IMR-90 (cell line): ENCODE data around the gene TSPAN1. TPM values are rescaled to one million over a fixed set of nuclear protein-coding genes. Genes with fewer than 3 reads are reported as not detected.

Source experiments
- ATAC-seq: fragments of 200-7000 bp; cut with Tn5 transposase; 2 replicates; pipeline ENCODE4 v1.9.1; 2020; ENCODE audit warnings: low read depth, mild to moderate bottlenecking, moderate library complexity
- BruUV-seq: library from RNA; stranded (reverse); fragments of 400-500 nt; replicated peaks from 2 replicates; lab custom pipeline; 2021; lab: Mats Ljungman, UMichigan
- CTCF ChIA-PET: fragments of 300-600 bp; formaldehyde crosslinking; extraction: SDS; loops from one replicate; lab custom pipeline; 2021; ENCODE audit warnings: antibody characterized with exemption; lab: Yijun Ruan, JAX
- POLR2A ChIA-PET: fragments of 300-600 bp; sonication (Branson Sonifier 250); formaldehyde crosslinking; loops from one replicate; lab custom pipeline; 2022; ENCODE audit warnings: antibody characterized with exemption; ENCODE audit not compliant: unreplicated experiment; lab: Charles Lee
- DNase-seq: peaks from one replicate; pipeline ENCODE4 v3.0.0; 2013
- H2AFZ ChIP-seq: replicated peaks from 2 replicates; pipeline ENCODE3; 2013; ENCODE audit warnings: low read length, mild to moderate bottlenecking; ENCODE audit not compliant: poor library complexity
- H2AK5ac ChIP-seq: 2 replicates; pipeline ENCODE4 v1.6.1; 2013; ENCODE audit warnings: low read depth, low read length, inconsistent platforms
- H2AK9ac ChIP-seq: replicated peaks from 2 replicates; pipeline ENCODE3; 2013; ENCODE audit warnings: mild to moderate bottlenecking, low read depth, low read length, moderate library complexity; ENCODE audit not compliant: poor library complexity
- H2BK120ac ChIP-seq: 2 replicates; pipeline ENCODE4 v1.6.1; 2013; ENCODE audit warnings: low read depth, low read length, inconsistent platforms
- H2BK15ac ChIP-seq: 3 replicates; pipeline ENCODE4 v1.6.1; 2013; ENCODE audit warnings: low read depth, low read length, inconsistent platforms
- H2BK20ac ChIP-seq: 2 replicates; pipeline ENCODE4 v1.6.1; 2013; ENCODE audit warnings: low read depth, mild to moderate bottlenecking, inconsistent platforms, low read length, moderate library complexity
- H2BK5ac ChIP-seq: 2 replicates; pipeline ENCODE4 v1.6.1; 2013; ENCODE audit warnings: mild to moderate bottlenecking, low read depth, low read length, inconsistent platforms; ENCODE audit not compliant: poor library complexity, severe bottlenecking
- H3K14ac ChIP-seq: replicated peaks from 2 replicates; pipeline ENCODE4 v1.6.1; 2013; ENCODE audit warnings: low read depth, low read length, inconsistent platforms
- H3K18ac ChIP-seq: 2 replicates; pipeline ENCODE4 v1.6.1; 2013; ENCODE audit warnings: low read depth, low read length, control low read depth
- H3K23ac ChIP-seq: 2 replicates; pipeline ENCODE4 v1.6.1; 2013; ENCODE audit warnings: low read depth, low read length, inconsistent platforms
- H3K27ac ChIP-seq: 2 replicates; pipeline ENCODE4 v1.5.1; 2013; ENCODE audit warnings: mild to moderate bottlenecking, control low read depth, low read length; ENCODE audit not compliant: insufficient read depth
- H3K27me3 ChIP-seq: 2 replicates; pipeline ENCODE4 v1.6.1; 2013; ENCODE audit warnings: low read length; ENCODE audit not compliant: control insufficient read depth, insufficient read depth
- H3K36me3 ChIP-seq: 2 replicates; pipeline ENCODE4 v1.6.1; 2013; ENCODE audit warnings: low read length, mixed read lengths; ENCODE audit not compliant: control insufficient read depth, insufficient read depth
- H3K4ac ChIP-seq: 2 replicates; pipeline ENCODE4 v1.6.1; 2013; ENCODE audit warnings: low read depth, low read length, inconsistent platforms
- H3K4me1 ChIP-seq: 2 replicates; pipeline ENCODE4 v1.6.1; 2013; ENCODE audit warnings: low read length, mixed read lengths; ENCODE audit not compliant: control insufficient read depth, insufficient read depth
- H3K4me2 ChIP-seq: 2 replicates; pipeline ENCODE4 v1.6.1; 2013; ENCODE audit warnings: low read depth, mild to moderate bottlenecking, control low read depth, low read length, moderate library complexity
- H3K4me3 ChIP-seq: 2 replicates; pipeline ENCODE4 v1.5.1; 2013; ENCODE audit warnings: low read depth, mild to moderate bottlenecking, control low read depth, low read length, moderate library complexity; ENCODE audit not compliant: insufficient read depth
- H3K56ac ChIP-seq: 2 replicates; pipeline ENCODE4 v1.6.1; 2013; ENCODE audit warnings: low read length, inconsistent platforms; ENCODE audit not compliant: insufficient read depth; ENCODE audit errors: extremely low read depth
- H3K79me1 ChIP-seq, 2 experiments: 2 replicates each; pipeline ENCODE4 v1.6.1; 2013; ENCODE audit warnings: low read length in 2 of 2, inconsistent platforms in 1 of 2, low read depth in 1 of 2
- H3K9ac ChIP-seq: 2 replicates; pipeline ENCODE4 v1.6.1; 2013; ENCODE audit warnings: low read depth, low read length, control low read depth
- H3K9me1 ChIP-seq: 2 replicates; pipeline ENCODE4 v1.6.1; 2013; ENCODE audit warnings: low read length, inconsistent platforms; ENCODE audit not compliant: insufficient read depth
- H3K9me3 ChIP-seq: 2 replicates; pipeline ENCODE4 v1.6.1; 2013; ENCODE audit warnings: low read length; ENCODE audit not compliant: control insufficient read depth, insufficient read depth
- H4K20me1 ChIP-seq: 2 replicates; pipeline ENCODE4 v1.6.1; 2013; ENCODE audit warnings: low read length, inconsistent platforms; ENCODE audit not compliant: insufficient read depth
- H4K5ac ChIP-seq: 2 replicates; pipeline ENCODE4 v1.6.1; 2013; ENCODE audit warnings: mild to moderate bottlenecking, low read depth, low read length, control low read depth
- H4K8ac ChIP-seq, 2 experiments: 2 replicates each; pipeline ENCODE4 v1.6.1; 2013; ENCODE audit warnings: low read depth in 2 of 2, low read length in 2 of 2, control low read depth in 1 of 2, inconsistent platforms in 1 of 2
- H4K91ac ChIP-seq: 2 replicates; pipeline ENCODE4 v1.6.1; 2013; ENCODE audit warnings: low read depth, low read length, inconsistent platforms; ENCODE audit not compliant: insufficient read depth
- RFX5 ChIP-seq: IDR thresholded peaks from 2 replicates; pipeline ENCODE4 v1.8.0; 2012; ENCODE audit warnings: low read depth, mild to moderate bottlenecking, low read length, moderate library complexity
- WGBS, 2 experiments: methylation state at CpG; one replicate each; pipeline versions ENCODE4 v1.1.5 to v1.1.7; 2013; ENCODE audit warnings: missing lambda C conversion rate in 2 of 2; ENCODE audit not compliant: insufficient read length in 1 of 2; ENCODE audit errors: extremely low coverage in 2 of 2; 5-methylcytosine and 5-hydroxymethylcytosine counted together
- dilution Hi-C: fragments of 300-500 bp; cut with HindIII; formaldehyde crosslinking; loops from one replicate; pipeline ENCODE4 v1.14.3; 2018; ENCODE audit warnings: low sequenced_read_pairs; ENCODE audit not compliant: unreplicated experiment
- in situ Hi-C: fragments of 300-500 bp; cut with MboI; formaldehyde crosslinking; loops from 3 replicates; pipeline ENCODE4 v1.14.3; 2019; ENCODE audit warnings: low sequenced_read_pairs, inconsistent platforms, mixed read lengths
- intact Hi-C: fragments of 100-400 bp; cut with micrococcal nuclease; formaldehyde crosslinking; loops from 2 replicates; pipeline ENCODE4 v1.10.0; 2022
- polyA plus RNA-seq, 3 experiments: library from polyadenylated mRNA; depleted of rRNA; stranded (reverse); fragments of >200 nt; gene quantifications; 2 replicates each; pipeline ENCODE4 v1.2.3, GENCODE V29; 2012; ENCODE audit warnings: low replicate concordance in 1 of 3
- total RNA-seq: library from RNA; depleted of rRNA; stranded (reverse); fragments of >200 nt; gene quantifications from 2 replicates; pipeline ENCODE4 v1.2.3, GENCODE V29; 2012
- TF ChIP-seq, protein P1 (sequence below): fragments of 150-350 bp; IDR thresholded peaks from 2 replicates; pipeline ENCODE4 v1.6.1; 2016; ENCODE audit warnings: low read depth, mild to moderate bottlenecking, low read length, moderate library complexity, borderline replicate concordance

Gene TSPAN1
- total and polyA plus RNA-seq, 2 of the 4 experiments (the other 2 are of a cell fraction) = 0.18 to 0.82 TPM

GRCh38 chr1:46157916-46158311 is 17.0 kb upstream of the TSPAN1 start:
- in situ Hi-C loops = no loop called here
- no peak overlapping the region for H4K8ac ChIP-seq
- H4K20me1 ChIP-seq = no peaks in the 10 kb centered on the region
- no peaks in the 10 kb centered on the region for H3K9me3 ChIP-seq
- ChIA-PET CTCF (interaction anchor here (0.7 to 1.0 kb wide), 2 partner anchors 12 to 15 kb away, joined by 3 read pairs; no protein-coding TSS in a partner anchor), POLR2A (no interaction called here)
- H2AFZ ChIP-seq = no peak overlapping the region
- H2BK15ac ChIP-seq = no peak overlapping the region
- no peak overlapping the region for H2BK120ac ChIP-seq
- ATAC-seq = no peak
- no peaks in the 10 kb centered on the region for H3K79me1 ChIP-seq
- H2BK20ac ChIP-seq = no peak overlapping the region
- H3K4ac ChIP-seq = no peak overlapping the region
- H3K18ac ChIP-seq = no peak overlapping the region
- no peak overlapping the region for H3K56ac ChIP-seq
- BruUV-seq = no TSS peak
- no peaks in the 10 kb centered on the region for H3K36me3 ChIP-seq
- no peak for TF ChIP-seq RFX5
- TF ChIP-seq, protein P1, sequence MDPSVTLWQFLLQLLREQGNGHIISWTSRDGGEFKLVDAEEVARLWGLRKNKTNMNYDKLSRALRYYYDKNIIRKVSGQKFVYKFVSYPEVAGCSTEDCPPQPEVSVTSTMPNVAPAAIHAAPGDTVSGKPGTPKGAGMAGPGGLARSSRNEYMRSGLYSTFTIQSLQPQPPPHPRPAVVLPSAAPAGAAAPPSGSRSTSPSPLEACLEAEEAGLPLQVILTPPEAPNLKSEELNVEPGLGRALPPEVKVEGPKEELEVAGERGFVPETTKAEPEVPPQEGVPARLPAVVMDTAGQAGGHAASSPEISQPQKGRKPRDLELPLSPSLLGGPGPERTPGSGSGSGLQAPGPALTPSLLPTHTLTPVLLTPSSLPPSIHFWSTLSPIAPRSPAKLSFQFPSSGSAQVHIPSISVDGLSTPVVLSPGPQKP = no peak
- no peak overlapping the region for H3K4me2 ChIP-seq
- H2AK9ac ChIP-seq = no peak overlapping the region
- H3K23ac ChIP-seq = no peak overlapping the region
- H3K14ac ChIP-seq = no peak overlapping the region
- no peak overlapping the region for H2BK5ac ChIP-seq
- no CpG with 5 or more reads among the region's 1 CpG for WGBS, 2 experiments
- no peaks in the 10 kb centered on the region; the same call in 1 of the 2 replicates for H3K27me3 ChIP-seq
- no peak overlapping the region for H4K91ac ChIP-seq
- peaks cover 2% of the 10 kb centered on the region; the same call in 1 of the 2 replicates for H3K4me1 ChIP-seq
- dilution Hi-C loops = no loop called here
- H4K5ac ChIP-seq = no peak overlapping the region
- intact Hi-C loops = no loop called here
- H3K4me3 ChIP-seq = no peak overlapping the region
- H3K9me1 ChIP-seq = no peaks in the 10 kb centered on the region; the same call in 1 of the 2 replicates
- no peak overlapping the region for H2AK5ac ChIP-seq
- no peak overlapping the region for H3K9ac ChIP-seq
- DNase-seq = no peak
- H3K27ac ChIP-seq = no peak overlapping the region
